HG02885 (cell line): ENCODE data around the gene IRGQ.
"Not testable (repeated sequence)": the region's sequence is repeated elsewhere in the genome, so short reads cannot be mapped to it uniquely, and the experiment has no call there.

Experiments used
- ATAC-seq: cut with Tn5 transposase; IDR thresholded peaks from one replicate; pipeline ENCODE4 v1.9.1; 2021; ENCODE audit warnings: mild to moderate bottlenecking; ENCODE audit not compliant: unreplicated experiment, poor library complexity

IRGQ gene

DNA sequence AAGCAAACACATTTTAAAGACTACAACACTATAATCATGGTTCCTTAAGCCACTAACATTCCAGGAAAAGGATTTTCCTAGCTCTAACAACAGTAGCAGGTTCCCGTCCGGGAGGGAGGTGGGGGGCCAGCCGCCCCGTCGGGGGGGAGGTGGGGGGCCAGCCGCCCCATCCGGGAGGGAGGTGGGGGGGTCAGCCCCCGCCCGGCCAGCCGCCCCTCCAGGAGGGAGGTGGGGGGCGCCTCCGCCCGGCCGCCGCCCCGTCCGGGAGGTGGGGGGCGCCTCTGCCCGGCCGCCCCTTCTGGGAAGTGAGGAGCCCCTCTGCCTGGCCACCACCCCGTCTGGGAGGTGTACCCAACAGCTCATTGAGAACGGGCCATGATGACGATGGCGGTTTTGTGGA is 48.0 kb downstream of the IRGQ start:
- not testable (repeated sequence) for ATAC-seq

DNA sequence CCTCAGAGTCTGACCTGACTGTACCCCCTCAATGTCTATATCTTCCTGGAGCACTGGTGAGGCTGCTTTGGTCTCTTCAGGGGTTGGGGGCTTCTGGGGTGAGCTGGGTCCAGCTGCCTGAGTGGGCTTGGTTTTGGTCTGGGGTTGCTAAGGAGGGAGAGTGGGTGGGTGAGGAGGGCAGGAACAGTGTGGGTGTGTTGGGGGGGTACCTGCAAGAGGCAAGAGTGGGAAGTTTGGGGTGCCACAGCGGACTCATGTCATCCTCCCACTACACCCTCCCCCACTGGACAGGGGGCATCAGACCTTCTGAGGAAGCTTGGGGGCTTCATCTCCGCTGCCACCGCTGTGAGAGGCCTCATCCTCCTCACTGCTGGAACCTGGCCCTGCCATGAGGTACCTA is 49.4 kb downstream of the IRGQ start:
- no peak for ATAC-seq

DNA sequence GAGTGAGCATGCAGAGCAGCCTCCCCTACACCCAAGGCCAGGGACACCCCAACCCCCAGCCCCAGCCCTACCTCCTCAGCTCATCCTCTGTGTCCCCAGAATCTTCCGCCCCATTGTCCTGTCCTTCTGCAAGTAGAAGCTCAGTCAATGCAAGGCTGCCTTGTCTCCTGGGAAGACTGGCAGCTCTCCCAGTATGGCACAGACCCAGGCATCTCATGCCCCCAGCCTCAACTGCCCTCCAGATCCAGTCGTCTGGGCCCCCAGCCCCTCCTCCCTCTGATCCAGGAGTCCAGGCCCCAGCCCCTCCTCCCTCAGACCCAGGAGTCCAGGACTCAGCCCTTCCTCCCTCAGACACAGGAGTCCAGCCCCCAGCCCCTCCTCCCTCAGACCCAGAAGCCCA is 50.0 kb downstream of the IRGQ start:
- no peak for ATAC-seq

DNA sequence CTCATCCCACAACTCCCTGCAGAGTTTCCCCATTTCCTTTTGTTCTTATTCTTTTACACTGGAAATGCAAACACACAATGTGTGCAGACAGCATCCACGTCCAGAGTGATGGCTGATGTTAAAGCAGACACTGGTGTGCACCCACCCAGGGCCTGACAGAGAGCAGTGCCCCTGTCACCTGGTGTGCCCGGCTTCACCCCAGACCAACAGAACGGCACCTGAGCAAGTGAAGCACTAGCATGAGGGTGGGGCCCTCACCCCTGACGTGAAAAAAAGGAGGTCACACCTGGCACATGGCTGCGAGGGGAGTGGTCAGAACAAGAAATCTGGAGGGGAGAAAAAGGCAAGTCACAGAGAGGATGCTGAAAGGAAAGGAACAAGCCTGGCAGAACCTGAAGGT is 50.7 kb downstream of the IRGQ start:
- ATAC-seq, result no peak

DNA sequence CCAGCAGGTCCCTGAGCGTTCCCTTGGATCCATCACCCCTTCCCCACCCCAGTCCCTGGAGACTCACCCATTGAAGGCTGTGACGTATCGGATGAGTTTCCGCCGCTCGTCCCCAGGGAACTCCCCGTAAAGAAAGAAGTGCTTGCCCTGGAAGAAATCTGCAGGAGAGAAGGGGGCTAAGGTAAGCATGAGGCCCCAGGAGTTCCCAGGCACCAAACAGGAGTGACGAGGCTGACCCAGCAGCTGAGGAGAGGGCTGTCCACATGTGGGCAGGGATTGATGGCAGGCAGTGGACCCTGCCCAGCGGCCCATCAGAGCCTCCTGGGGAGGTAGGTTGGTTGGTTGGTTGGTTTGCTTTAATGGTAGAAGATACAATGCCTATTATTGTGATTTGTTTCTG is 51.9 kb downstream of the IRGQ start:
- no peak for ATAC-seq

DNA sequence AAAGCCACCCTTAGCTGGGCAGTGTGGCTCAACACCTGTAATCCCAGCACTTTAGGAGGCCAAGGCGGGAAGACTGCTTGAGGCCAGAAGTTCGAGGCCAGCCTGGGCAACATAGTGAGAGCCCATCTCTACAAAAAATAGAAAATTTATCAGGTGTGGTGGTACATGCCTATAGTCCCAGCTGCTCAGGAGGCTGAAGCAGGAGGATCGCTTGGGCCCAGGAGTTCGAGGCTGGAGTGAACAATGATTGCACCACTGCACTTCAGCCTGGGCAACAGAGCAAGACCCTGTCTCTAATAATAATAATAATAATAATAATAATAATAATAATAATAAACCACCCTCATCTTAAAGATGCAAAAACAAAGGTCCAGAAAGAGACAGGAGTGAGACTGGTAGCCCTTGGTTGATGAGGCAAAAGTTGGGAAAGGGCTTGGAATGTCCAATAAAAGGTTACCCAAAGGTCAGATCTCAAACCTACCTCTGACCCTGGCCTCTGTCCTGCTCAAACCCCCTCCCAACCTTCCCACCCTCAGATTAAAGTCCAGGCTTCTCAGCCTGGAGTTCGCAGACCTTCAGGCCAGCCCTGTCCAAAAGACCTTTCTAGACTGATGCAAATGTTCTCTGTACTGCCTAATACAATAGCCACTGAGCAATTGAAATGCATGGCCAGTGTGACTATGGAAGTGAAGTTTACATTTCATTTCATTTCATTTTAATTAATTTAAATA is 53.8 kb downstream of the IRGQ start:
- no peak for ATAC-seq

DNA sequence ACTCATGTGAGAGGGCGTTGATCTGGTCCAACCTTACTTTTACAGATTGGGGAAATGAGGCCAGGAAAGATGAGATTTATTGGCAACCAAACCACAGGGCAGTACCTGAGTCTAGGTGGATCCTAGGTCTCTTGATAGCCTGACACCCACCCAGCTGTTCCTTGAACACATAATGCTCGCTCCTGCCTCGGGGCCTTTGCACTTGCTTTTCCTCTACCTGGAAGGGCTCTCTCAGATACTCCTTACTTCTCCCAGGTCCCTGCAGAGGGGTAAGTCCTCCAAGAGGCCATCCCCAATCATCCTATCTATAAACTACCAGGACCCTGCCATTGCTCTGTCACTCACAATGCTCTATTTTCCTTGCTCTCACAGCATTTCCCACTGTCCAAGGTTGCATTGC is 55.6 kb downstream of the IRGQ start:
- ATAC-seq, result no peak

DNA sequence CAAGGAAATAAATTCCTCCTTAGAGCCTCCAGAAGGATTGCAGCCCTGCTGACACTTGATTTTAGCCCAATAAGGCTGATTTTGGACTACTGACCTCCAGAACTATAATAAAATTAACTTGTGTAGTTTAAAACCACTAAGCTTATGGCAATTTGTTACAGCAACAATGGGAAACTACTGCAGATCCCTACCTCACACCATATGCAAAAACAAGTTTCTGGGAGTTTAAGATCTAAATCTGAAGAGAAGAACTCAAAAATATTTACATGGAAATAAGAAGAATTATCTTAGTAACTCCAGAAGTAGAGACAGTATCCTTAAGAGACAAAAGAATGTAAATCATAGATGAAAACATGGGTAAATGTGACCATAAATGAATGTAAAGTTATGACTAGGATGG is 57.0 kb downstream of the IRGQ start:
- ATAC-seq, result no peak

DNA sequence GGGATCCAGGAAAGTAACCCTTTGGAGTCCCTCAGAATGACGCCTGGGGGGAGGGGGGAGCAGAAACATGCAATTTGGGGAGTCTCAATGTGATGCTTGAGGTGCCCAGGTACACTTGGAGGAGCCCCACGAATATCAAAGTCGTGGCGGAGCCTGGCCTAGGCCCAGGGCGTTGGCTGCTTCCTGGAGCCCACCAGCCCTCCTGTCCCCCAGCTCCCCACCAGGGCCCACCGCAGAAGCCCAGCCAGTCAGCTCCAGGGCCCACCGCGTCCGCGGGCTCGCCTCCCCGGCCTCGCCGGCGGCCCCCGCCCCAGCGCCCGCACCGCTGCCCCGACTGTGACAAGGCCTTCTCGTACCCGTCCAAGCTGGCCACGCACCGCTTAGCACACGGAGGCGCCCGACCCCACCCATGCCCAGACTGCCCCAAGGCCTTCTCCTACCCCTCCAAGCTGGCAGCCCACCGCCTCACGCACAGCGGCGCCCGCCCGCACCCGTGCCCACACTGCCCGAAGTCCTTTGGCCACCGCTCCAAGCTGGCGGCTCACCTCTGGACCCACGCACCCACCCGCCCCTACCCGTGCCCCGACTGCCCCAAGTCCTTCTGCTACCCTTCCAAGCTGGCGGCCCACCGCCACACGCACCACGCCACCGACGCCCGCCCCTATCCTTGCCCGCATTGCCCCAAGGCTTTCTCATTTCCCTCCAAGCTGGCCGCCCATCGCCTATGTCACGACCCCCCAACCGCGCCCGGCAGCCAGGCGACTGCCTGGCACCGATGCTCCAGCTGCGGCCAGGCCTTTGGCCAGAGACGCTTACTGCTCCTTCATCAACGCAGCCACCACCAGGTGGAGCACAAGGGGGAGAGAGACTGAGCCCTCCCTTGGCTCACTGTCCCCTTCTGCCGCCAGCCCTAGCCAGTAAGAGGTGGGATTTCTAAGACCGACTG is 60.8 kb downstream of the IRGQ start:
- ATAC-seq, result no peak
